ENCODE results near the gene TET3. TPM values are rescaled to one million over a fixed set of nuclear protein-coding genes. Genes with fewer than 3 reads are reported as not detected.
A peak's percentile ranks its signal among the peaks of the same experiment; 100 is the strongest.

TET3 gene
- total RNA-seq, 3 donors from 2014 or later (not counting 1 experiment from before 2014, with no cell fraction given) = 40.0 to 47.9 (median 45.3) TPM

- peaks cover 54 to 66% of the 10 kb centered on the region in 2 donors for H3K4me1 Mint-ChIP-seq
- Histone ChIP-seq H3K27me3 (ENCODE audit: control insufficient read depth, insufficient read depth, low read length) (no peaks in the 10 kb centered on the region), H3K27ac (ENCODE audit: low read length) (no peak overlapping the region), H3K4me3 (ENCODE audit: low read length) (no peak overlapping the region), H3K4me1 (ENCODE audit: control insufficient read depth, insufficient read depth, low read length) (peaks cover 23% of the 10 kb centered on the region), H3K9me3 (ENCODE audit: control insufficient read depth, insufficient read depth, low read length) (no peaks in the 10 kb centered on the region), H3K36me3 (ENCODE audit: control insufficient read depth, insufficient read depth, low read length) (no peaks in the 10 kb centered on the region)
- DNase-seq (no peak), ATAC-seq (no peak)
- intact Hi-C loops (cut with micrococcal nuclease) = loop anchor here (10.0 kb wide), 1 partner anchor 88 kb away; no protein-coding TSS in a partner anchor
- TF ChIP-seq CTCF (IDR thresholded peaks at IDR 0.05) = no peak
- H3K4me3 Mint-ChIP-seq = peak overlapping the region; percentile 40
- peaks cover 5% of the 10 kb centered on the region for H3K36me3 Mint-ChIP-seq
- no peaks in the 10 kb centered on the region for H3K9me3 Mint-ChIP-seq
- H3K27me3 Mint-ChIP-seq (ENCODE audit: low read depth in 2 of 2) = no peaks in the 10 kb centered on the region
- 83% methylated on average over 4 of the region's 4 CpGs for WGBS (ENCODE audit: insufficient coverage)
- peak overlapping the region; percentile 65 to 72 for H3K27ac Mint-ChIP-seq
These were observed 22.4 kb downstream of the TET3 start for GRCh38 chr2:74007121-74007520.

- peak overlapping the region; percentile 17 to 59 for H3K27ac Mint-ChIP-seq
- no peak for TF ChIP-seq CTCF (IDR thresholded peaks at IDR 0.05)
- no peak for DNase-seq
- intact Hi-C loops (cut with micrococcal nuclease) = loop anchor here (10.0 kb wide), 1 partner anchor 87 kb away; no protein-coding TSS in a partner anchor
- Histone ChIP-seq H3K36me3 (ENCODE audit: control insufficient read depth, insufficient read depth, low read length) (no peaks in the 10 kb centered on the region), H3K27ac (ENCODE audit: low read length) (no peak overlapping the region), H3K9me3 (ENCODE audit: control insufficient read depth, insufficient read depth, low read length) (no peaks in the 10 kb centered on the region), H3K4me3 (ENCODE audit: low read length) (no peak overlapping the region), H3K27me3 (ENCODE audit: control insufficient read depth, insufficient read depth, low read length) (no peaks in the 10 kb centered on the region), H3K4me1 (ENCODE audit: control insufficient read depth, insufficient read depth, low read length) (peaks cover 21% of the 10 kb centered on the region)
- peaks cover 5% of the 10 kb centered on the region for H3K36me3 Mint-ChIP-seq
- H3K9me3 Mint-ChIP-seq = no peaks in the 10 kb centered on the region
- ATAC-seq = no peak
- WGBS (ENCODE audit: insufficient coverage) = 85% methylated on average over 5 of the region's 5 CpGs
- H3K4me3 Mint-ChIP-seq = no peak overlapping the region
- H3K4me1 Mint-ChIP-seq = peaks cover 53 to 65% of the 10 kb centered on the region in 2 donors
- H3K27me3 Mint-ChIP-seq (ENCODE audit: low read depth in 2 of 2) = no peaks in the 10 kb centered on the region
These were observed 23.0 kb downstream of the TET3 start for GRCh38 chr2:74007711-74008110.

- Mint-ChIP-seq H3K4me1 (peaks cover 49 to 57% of the 10 kb centered on the region in 2 donors), H3K4me3 (no peak overlapping the region), H3K9me3 (no peaks in the 10 kb centered on the region), H3K27me3 (ENCODE audit: low read depth in 2 of 2) (no peaks in the 10 kb centered on the region), H3K36me3 (peaks cover 5% of the 10 kb centered on the region), H3K27ac (peak overlapping the region in 1 of 2 donors; percentile 41)
- no peak for DNase-seq
- Histone ChIP-seq H3K27me3 (ENCODE audit: control insufficient read depth, insufficient read depth, low read length) (no peaks in the 10 kb centered on the region), H3K4me1 (ENCODE audit: control insufficient read depth, insufficient read depth, low read length) (peaks cover 10% of the 10 kb centered on the region), H3K4me3 (ENCODE audit: low read length) (no peak overlapping the region), H3K27ac (ENCODE audit: low read length) (no peak overlapping the region), H3K36me3 (ENCODE audit: control insufficient read depth, insufficient read depth, low read length) (no peaks in the 10 kb centered on the region), H3K9me3 (ENCODE audit: control insufficient read depth, insufficient read depth, low read length) (no peaks in the 10 kb centered on the region)
- WGBS (ENCODE audit: insufficient coverage) = 90% methylated on average over 8 of the region's 8 CpGs
- intact Hi-C loops (cut with micrococcal nuclease) = loop anchor here (10.0 kb wide), 1 partner anchor 86 kb away; no protein-coding TSS in a partner anchor
- TF ChIP-seq CTCF (IDR thresholded peaks at IDR 0.05) = no peak
- ATAC-seq = no peak
These were observed 24.2 kb downstream of the TET3 start for GRCh38 chr2:74008761-74009395.

- no peaks in the 10 kb centered on the region for H3K27me3 ChIP-seq (ENCODE audit: control insufficient read depth, insufficient read depth, low read length)
- intact Hi-C loops (cut with micrococcal nuclease) = loop anchor here (10.0 kb wide), 1 partner anchor 85 kb away; no protein-coding TSS in a partner anchor
- peaks cover 50 to 54% of the 10 kb centered on the region in 2 donors for H3K4me1 Mint-ChIP-seq
- no peak overlapping the region for H3K4me3 ChIP-seq (ENCODE audit: low read length)
- H3K9me3 ChIP-seq (ENCODE audit: control insufficient read depth, insufficient read depth, low read length) = no peaks in the 10 kb centered on the region
- DNase-seq = no peak
- H3K27me3 Mint-ChIP-seq (ENCODE audit: low read depth in 2 of 2) = no peaks in the 10 kb centered on the region
- H3K27ac Mint-ChIP-seq = peak overlapping the region; percentile 41 to 64
- H3K36me3 Mint-ChIP-seq = peaks cover 5% of the 10 kb centered on the region
- no peaks in the 10 kb centered on the region for H3K36me3 ChIP-seq (ENCODE audit: control insufficient read depth, insufficient read depth, low read length)
- no peak for TF ChIP-seq CTCF (IDR thresholded peaks at IDR 0.05)
- peaks cover 3% of the 10 kb centered on the region for H3K4me1 ChIP-seq (ENCODE audit: control insufficient read depth, insufficient read depth, low read length)
- ATAC-seq = no peak
- no peaks in the 10 kb centered on the region for H3K9me3 Mint-ChIP-seq
- no peak overlapping the region for H3K27ac ChIP-seq (ENCODE audit: low read length)
- H3K4me3 Mint-ChIP-seq = no peak overlapping the region
These were observed 24.9 kb downstream of the TET3 start for GRCh38 chr2:74009577-74009976.

All from natural killer cell (primary cell).